HL-60 (cell line): ENCODE results near the gene TRIM31.
"Not testable (repeated sequence)": the region's sequence is repeated elsewhere in the genome, so short reads cannot be mapped to it uniquely, and the experiment has no call there.

Experiments
- DNase-seq, 2 experiments: peaks; one replicate each; pipeline ENCODE4 v3.0.0-alpha.2; 2010 to 2020; ENCODE audit warnings: low read depth in 1 of 2, low spot score in 1 of 2
- H3K27ac ChIP-seq: fragments of 250-450 bp; sonication (Bioruptor Pico); replicated peaks from 2 replicates; pipeline ENCODE4 v1.5.1; 2020; ENCODE audit warnings: mild to moderate bottlenecking, moderate library complexity
- H3K27me3 ChIP-seq: fragments of 250-450 bp; sonication (Bioruptor Pico); 2 replicates; pipeline ENCODE4 v1.5.1; 2021; ENCODE audit warnings: mild to moderate bottlenecking, moderate library complexity; ENCODE audit not compliant: insufficient read depth, poor library complexity, severe bottlenecking
- H3K4me3 ChIP-seq: replicated peaks from 2 replicates; pipeline ENCODE4 v1.5.1; 2011; ENCODE audit warnings: mild to moderate bottlenecking, control low read depth, low read length; ENCODE audit not compliant: insufficient read depth
- CTCF ChIP-seq: IDR thresholded peaks from one replicate; pipeline ENCODE4 v1.5.1; 2011; ENCODE audit warnings: low read length, control low read depth, inconsistent platforms; ENCODE audit not compliant: insufficient read depth
- GABPA ChIP-seq: IDR thresholded peaks from 2 replicates; pipeline ENCODE4 v1.6.1; 2012; ENCODE audit warnings: low read depth
- POLR2AphosphoS5 ChIP-seq: IDR thresholded peaks from 2 replicates; pipeline ENCODE4 v1.6.1; 2012; ENCODE audit warnings: low read depth
- SPI1 ChIP-seq: IDR thresholded peaks from 2 replicates; pipeline ENCODE4 v1.6.1; 2012; ENCODE audit warnings: low read depth, mild to moderate bottlenecking, borderline replicate concordance
- TF ChIP-seq, protein P1 (sequence below): IDR thresholded peaks from 2 replicates; pipeline ENCODE4 v1.6.1; 2012; ENCODE audit warnings: low read depth; ENCODE audit not compliant: insufficient replicate concordance

The TRIM31 gene

DNA sequence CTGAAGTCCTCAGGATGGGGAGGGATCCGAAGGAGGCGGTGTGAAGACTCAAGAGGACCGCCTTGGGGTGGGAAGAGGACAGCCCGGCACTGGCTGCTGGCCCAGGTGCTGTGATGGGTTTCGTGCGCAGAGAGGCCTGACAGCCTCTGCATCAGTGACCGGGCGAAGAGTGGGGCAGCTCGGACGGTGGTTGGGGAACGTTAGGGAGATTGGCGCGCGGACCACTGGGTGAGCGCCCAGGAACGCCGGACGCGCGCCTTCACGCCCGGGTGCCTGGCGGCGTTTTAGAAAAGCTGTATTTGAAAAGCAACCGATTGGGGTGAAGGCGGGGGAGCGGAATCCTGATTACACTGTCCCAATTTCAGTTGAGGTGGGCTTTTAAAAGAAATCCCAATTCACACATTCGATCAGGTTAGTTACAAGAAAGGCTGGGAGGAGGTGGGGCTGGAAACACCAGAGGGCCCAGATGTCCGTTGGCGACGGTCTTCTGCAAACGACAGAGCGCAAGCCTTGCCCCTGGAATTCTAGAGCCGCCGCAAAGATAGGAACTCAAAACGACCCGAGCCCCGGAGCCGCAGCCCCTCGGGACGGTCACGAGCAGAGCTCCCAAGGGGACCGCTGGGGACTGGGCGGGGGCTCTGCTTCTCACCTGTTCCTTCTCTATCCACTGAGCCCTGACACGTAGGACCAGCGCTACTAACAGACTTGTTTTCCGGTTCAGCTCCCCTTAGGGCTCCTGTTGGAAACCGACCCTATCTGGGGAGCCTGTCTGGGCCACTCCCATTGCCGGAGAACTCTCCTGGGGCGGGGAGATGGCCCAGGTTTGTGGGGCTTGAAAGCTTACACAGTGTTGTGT lies 14.6 kb upstream of the TRIM31 start:
- Histone ChIP-seq H3K27ac (no peak overlapping the region), H3K4me3 (no peak overlapping the region), H3K27me3 (peaks cover 22% of the 10 kb centered on the region)
- no peak for DNase-seq
- no peak for TF ChIP-seq POLR2AphosphoS5
- TF ChIP-seq CTCF: no peak
- no peak for TF ChIP-seq SPI1
- no peak for TF ChIP-seq GABPA
- TF ChIP-seq, protein P1, sequence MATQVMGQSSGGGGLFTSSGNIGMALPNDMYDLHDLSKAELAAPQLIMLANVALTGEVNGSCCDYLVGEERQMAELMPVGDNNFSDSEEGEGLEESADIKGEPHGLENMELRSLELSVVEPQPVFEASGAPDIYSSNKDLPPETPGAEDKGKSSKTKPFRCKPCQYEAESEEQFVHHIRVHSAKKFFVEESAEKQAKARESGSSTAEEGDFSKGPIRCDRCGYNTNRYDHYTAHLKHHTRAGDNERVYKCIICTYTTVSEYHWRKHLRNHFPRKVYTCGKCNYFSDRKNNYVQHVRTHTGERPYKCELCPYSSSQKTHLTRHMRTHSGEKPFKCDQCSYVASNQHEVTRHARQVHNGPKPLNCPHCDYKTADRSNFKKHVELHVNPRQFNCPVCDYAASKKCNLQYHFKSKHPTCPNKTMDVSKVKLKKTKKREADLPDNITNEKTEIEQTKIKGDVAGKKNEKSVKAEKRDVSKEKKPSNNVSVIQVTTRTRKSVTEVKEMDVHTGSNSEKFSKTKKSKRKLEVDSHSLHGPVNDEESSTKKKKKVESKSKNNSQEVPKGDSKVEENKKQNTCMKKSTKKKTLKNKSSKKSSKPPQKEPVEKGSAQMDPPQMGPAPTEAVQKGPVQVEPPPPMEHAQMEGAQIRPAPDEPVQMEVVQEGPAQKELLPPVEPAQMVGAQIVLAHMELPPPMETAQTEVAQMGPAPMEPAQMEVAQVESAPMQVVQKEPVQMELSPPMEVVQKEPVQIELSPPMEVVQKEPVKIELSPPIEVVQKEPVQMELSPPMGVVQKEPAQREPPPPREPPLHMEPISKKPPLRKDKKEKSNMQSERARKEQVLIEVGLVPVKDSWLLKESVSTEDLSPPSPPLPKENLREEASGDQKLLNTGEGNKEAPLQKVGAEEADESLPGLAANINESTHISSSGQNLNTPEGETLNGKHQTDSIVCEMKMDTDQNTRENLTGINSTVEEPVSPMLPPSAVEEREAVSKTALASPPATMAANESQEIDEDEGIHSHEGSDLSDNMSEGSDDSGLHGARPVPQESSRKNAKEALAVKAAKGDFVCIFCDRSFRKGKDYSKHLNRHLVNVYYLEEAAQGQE: no peak

DNA sequence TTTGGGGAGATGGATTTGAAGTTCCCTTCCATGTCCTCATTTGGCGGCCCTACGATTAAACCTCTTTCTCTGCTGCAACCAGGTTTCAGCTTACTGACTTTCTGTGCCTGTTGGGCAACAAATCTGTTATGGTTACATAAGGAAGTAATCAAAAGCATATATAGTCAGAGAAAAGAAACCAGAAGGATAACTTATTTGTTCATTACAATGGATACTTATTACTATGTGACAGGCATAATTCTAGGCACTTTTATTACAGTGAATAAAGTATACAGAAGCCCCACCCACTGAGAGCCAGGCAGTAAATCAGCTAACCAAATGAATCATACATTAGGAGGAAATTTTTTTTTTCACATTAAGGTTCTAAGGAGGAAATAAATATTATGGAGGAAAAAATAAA lies 9.6 kb upstream of the TRIM31 start:
- peaks cover 3% of the 10 kb centered on the region for H3K27me3 ChIP-seq
- no peak overlapping the region for H3K27ac ChIP-seq
- DNase-seq: no peak
- no peak for TF ChIP-seq SPI1
- TF ChIP-seq POLR2AphosphoS5: no peak
- no peak for TF ChIP-seq CTCF
- TF ChIP-seq GABPA: no peak
- TF ChIP-seq, protein P1: no peak
- H3K4me3 ChIP-seq: no peak overlapping the region

- DNase-seq: no peak
- no peak for TF ChIP-seq CTCF
- Histone ChIP-seq H3K27ac (no peak overlapping the region), H3K27me3 (peaks cover 3% of the 10 kb centered on the region), H3K4me3 (no peak overlapping the region)
Observed at GRCh38 chr6:30121446-30122366, 8.8 kb upstream of the TRIM31 start.

DNA sequence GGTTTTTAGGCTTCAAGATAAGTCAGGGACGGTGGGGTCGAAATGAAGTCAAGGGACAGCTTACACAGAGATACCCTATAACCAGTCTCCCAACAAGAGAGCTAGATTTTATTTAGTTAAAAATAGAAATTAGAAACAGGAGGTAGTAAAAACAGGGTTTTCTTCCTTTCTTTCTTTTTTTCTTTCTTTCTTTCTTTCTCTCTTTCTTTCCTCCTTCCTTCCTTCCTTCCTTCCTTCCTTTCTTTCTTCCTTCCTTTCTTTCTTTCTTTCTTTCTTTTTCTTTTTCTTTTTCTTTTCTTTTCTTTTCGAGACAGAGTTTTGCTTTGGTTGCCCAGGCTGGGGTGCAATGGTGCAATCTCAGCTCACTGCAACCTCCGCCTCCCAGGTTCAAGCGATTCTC lies 5.8 kb upstream of the TRIM31 start:
- not testable (repeated sequence) for H3K27me3 ChIP-seq, H3K27ac ChIP-seq, DNase-seq, H3K4me3 ChIP-seq
